Measurements from ENCODE around the gene MPND. TPM values are rescaled to one million over a fixed set of nuclear protein-coding genes. Genes with fewer than 3 reads are reported as not detected.
A peak's percentile ranks its signal among the peaks of the same experiment; 100 is the strongest.

Gene MPND
- total RNA-seq, 2 donors from 2014 or later, result 12.5 to 18.2 TPM

GRCh38 chr19:4380254-4380727, 36.9 kb downstream of the MPND start:
- Histone ChIP-seq H3K27ac (peak overlapping the region; percentile 29 to 35), H3K9me3 (no peaks in the 10 kb centered on the region), H3K36me3 (no peaks in the 10 kb centered on the region), H3K27me3 (replicated peaks; ENCODE audit: insufficient read depth) (no peaks in the 10 kb centered on the region), H3K4me1 (replicated peaks) (peaks cover 27% of the 10 kb centered on the region), H3K4me3 (no peak overlapping the region)
- no peak for TF ChIP-seq POLR2AphosphoS5 (IDR thresholded peaks at IDR 0.05)
- no peak for TF ChIP-seq POLR2A (IDR thresholded peaks at IDR 0.05)
- TF ChIP-seq, protein P1, sequence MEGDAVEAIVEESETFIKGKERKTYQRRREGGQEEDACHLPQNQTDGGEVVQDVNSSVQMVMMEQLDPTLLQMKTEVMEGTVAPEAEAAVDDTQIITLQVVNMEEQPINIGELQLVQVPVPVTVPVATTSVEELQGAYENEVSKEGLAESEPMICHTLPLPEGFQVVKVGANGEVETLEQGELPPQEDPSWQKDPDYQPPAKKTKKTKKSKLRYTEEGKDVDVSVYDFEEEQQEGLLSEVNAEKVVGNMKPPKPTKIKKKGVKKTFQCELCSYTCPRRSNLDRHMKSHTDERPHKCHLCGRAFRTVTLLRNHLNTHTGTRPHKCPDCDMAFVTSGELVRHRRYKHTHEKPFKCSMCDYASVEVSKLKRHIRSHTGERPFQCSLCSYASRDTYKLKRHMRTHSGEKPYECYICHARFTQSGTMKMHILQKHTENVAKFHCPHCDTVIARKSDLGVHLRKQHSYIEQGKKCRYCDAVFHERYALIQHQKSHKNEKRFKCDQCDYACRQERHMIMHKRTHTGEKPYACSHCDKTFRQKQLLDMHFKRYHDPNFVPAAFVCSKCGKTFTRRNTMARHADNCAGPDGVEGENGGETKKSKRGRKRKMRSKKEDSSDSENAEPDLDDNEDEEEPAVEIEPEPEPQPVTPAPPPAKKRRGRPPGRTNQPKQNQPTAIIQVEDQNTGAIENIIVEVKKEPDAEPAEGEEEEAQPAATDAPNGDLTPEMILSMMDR (IDR thresholded peaks at IDR 0.05), result no peak
- no peak for DNase-seq (ENCODE audit: low spot score)
- 12% methylated on average over 17 of the region's 17 CpGs for whole genome bisulfite sequencing
- intact Hi-C loops (cut with DNase I), result no loop called here

DNA sequence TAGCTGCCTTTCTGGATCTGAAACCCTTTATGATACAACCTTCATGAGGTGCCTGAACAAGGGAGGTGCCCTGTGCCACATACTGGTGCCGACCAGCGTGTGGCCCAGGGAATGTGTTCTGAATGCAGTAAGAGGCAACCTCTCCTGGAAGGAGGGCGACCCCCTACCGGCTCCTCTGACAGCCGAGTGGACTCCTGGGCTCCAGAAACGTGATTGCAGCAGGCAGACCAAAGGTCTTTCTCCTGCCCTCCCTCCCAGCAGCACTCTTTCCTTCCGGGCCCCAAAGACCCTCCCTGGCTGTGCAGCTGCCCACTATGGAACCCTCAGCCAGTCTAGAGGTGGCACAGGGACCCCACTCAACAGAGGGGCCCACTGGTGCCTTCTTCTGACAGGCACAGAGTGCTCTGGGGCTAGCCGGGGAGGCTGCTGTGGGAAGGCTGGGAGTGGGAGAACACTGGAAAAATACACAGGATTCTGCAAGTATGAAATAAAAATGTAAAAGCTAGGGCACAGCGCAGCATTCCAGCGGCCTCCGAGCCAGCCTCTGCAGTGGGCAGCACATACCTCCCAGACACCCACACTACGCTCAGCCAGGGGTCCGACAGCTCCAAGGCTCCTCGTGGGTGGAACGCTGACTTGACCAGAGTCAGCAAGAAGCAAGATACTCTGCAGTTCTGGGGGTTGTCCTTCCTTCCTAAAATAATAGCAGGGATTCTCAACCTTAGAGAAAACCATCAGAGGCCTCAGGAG, 42.1 kb downstream of the MPND start:
- Histone ChIP-seq H3K4me3 (no peak overlapping the region), H3K27ac (no peak overlapping the region), H3K9me3 (no peaks in the 10 kb centered on the region), H3K36me3 (no peaks in the 10 kb centered on the region), H3K4me1 (replicated peaks) (peaks cover 35% of the 10 kb centered on the region), H3K27me3 (replicated peaks; ENCODE audit: insufficient read depth) (no peaks in the 10 kb centered on the region)
- 92% methylated on average over 15 of the region's 15 CpGs for WGBS
- TF ChIP-seq POLR2A (IDR thresholded peaks at IDR 0.05), result no peak
- TF ChIP-seq, protein P1 (IDR thresholded peaks at IDR 0.05), result no peak
- no peak for TF ChIP-seq POLR2AphosphoS5 (IDR thresholded peaks at IDR 0.05)
- intact Hi-C loops (cut with DNase I), result no loop called here
- DNase-seq (ENCODE audit: low spot score), result no peak

DNA sequence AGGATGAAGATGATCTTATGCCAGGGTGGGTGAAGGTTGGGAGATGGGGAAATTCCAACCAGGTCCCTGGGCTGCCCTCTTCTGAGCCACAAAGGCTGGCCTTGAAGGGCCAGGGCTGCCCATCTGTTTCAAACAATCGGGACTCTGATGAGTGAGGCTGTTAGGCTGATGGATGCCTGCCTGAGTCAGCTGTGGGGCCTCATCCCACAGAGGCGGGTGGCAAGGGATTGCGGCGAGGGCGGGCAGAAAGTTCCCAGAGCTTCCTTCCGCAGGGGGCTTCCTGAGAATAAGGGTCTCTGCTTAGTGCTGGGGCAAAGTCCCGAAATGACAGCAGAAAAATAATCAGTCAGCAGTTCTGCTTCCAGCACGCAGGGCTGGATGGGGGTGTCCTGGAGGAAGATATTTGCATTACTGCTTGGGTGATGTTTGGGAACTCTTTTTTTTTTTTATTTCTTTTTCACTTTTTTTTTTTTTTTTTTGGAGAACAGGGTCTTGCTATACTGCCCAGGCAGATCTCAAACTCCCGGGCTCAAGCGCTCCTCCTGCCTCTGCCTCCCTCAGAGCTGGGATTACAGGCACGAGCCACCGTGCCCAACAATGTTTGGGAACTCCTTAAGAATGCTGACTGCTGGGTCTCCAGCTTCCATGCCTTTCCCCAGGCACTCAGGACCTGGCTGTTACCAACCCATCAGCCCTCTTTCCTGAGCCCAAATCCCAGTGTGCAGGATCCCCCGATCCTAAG, 42.9 kb downstream of the MPND start:
- TF ChIP-seq POLR2A (IDR thresholded peaks at IDR 0.05) (no peak), POLR2AphosphoS5 (IDR thresholded peaks at IDR 0.05) (no peak)
- TF ChIP-seq, protein P1 (IDR thresholded peaks at IDR 0.05), result no peak
- H3K27me3 ChIP-seq (replicated peaks; ENCODE audit: insufficient read depth), result no peaks in the 10 kb centered on the region
- intact Hi-C loops (cut with DNase I), result no loop called here
- H3K36me3 ChIP-seq, result no peaks in the 10 kb centered on the region
- no peaks in the 10 kb centered on the region for H3K9me3 ChIP-seq
- WGBS, result 87% methylated on average over 13 of the region's 13 CpGs
- H3K27ac ChIP-seq, result no peak overlapping the region
- DNase-seq (ENCODE audit: low spot score), result no peak
- H3K4me3 ChIP-seq, result no peak overlapping the region
- H3K4me1 ChIP-seq (replicated peaks), result peaks cover 38% of the 10 kb centered on the region

GRCh38 chr19:4388337-4389063, 45.1 kb downstream of the MPND start:
- Histone ChIP-seq H3K4me1 (replicated peaks) (peaks cover 49% of the 10 kb centered on the region), H3K27ac (peak overlapping the region; percentile 85 to 86), H3K36me3 (no peaks in the 10 kb centered on the region), H3K27me3 (replicated peaks; ENCODE audit: insufficient read depth) (no peaks in the 10 kb centered on the region), H3K9me3 (no peaks in the 10 kb centered on the region), H3K4me3 (no peak overlapping the region)
- TF ChIP-seq, protein P1 (IDR thresholded peaks at IDR 0.05), result peak in 1 of 4 experiments; percentile 14
- TF ChIP-seq POLR2A (IDR thresholded peaks at IDR 0.05) (no peak), POLR2AphosphoS5 (IDR thresholded peaks at IDR 0.05) (peak; percentile 48)
- peak; percentile 75 for DNase-seq (ENCODE audit: low spot score)
- intact Hi-C loops (cut with DNase I), result no loop called here
- WGBS, result 29% methylated on average over 11 of the region's 16 CpGs
